GM06990 (cell line): ENCODE results near the gene HAX1.
A peak's percentile ranks its signal among the peaks of the same experiment; 100 is the strongest.
"Not testable (repeated sequence)": the region's sequence is repeated elsewhere in the genome, so short reads cannot be mapped to it uniquely, and the experiment has no call there.

Experiments used
- DNase-seq: peaks from one replicate; pipeline ENCODE4 v3.0.0-alpha.2; 2011; ENCODE audit not compliant: insufficient read length; ENCODE audit errors: extremely low read depth
- H3K27me3 ChIP-seq: replicated peaks from 2 replicates; pipeline ENCODE4 v1.6.0; 2011; ENCODE audit warnings: low read length; ENCODE audit not compliant: control insufficient read depth, insufficient read depth
- H3K36me3 ChIP-seq: 2 replicates; pipeline ENCODE4 v1.5.1; 2011; ENCODE audit warnings: low read length; ENCODE audit not compliant: control insufficient read depth, insufficient read depth
- H3K4me3 ChIP-seq: replicated peaks from 2 replicates; pipeline ENCODE4 v1.5.1; 2011; ENCODE audit warnings: low read depth, mild to moderate bottlenecking, control low read depth, low read length
- TF ChIP-seq, protein P1 (sequence below): IDR thresholded peaks from 2 replicates; pipeline ENCODE4 v1.5.1; 2011; ENCODE audit warnings: low read length, control low read depth, mild to moderate bottlenecking, inconsistent platforms; ENCODE audit not compliant: insufficient read depth, poor library complexity, severe bottlenecking

Gene HAX1

DNA sequence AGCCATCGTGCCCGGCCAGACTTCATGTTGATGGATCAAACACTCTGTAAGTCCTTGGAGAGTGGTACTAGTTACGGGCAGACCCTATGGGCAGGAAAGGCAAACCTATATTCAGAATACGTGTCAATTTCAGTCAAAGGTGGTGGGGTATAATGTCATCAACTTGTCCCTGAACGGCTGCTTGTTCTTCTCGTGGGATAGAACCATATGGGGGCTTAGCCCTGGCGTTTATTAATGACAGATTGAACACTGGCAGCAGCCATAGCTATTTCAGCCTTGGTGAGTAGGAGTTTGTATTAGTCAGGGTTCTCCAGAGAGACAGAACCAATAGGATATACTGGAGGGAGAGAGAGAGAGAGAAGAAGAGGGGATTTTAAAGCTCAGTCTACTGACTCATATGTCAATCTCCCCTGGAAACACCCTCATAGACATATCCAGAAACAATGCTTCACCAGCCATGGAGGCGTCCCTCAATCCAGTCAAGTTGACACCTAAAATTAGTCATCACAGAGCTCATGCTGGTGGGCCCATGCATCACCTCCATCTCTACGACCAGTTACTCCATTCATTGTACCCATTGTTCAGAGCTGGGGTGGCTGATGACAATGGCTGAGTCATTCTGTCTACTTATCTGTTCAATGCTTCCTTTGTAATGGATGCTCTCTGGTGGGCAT is 32.4 kb downstream of the HAX1 start:
- DNase-seq: peak; percentile 41
- Histone ChIP-seq H3K27me3 (no peaks in the 10 kb centered on the region), H3K4me3 (no peak overlapping the region), H3K36me3 (no peaks in the 10 kb centered on the region)
- TF ChIP-seq, protein P1, sequence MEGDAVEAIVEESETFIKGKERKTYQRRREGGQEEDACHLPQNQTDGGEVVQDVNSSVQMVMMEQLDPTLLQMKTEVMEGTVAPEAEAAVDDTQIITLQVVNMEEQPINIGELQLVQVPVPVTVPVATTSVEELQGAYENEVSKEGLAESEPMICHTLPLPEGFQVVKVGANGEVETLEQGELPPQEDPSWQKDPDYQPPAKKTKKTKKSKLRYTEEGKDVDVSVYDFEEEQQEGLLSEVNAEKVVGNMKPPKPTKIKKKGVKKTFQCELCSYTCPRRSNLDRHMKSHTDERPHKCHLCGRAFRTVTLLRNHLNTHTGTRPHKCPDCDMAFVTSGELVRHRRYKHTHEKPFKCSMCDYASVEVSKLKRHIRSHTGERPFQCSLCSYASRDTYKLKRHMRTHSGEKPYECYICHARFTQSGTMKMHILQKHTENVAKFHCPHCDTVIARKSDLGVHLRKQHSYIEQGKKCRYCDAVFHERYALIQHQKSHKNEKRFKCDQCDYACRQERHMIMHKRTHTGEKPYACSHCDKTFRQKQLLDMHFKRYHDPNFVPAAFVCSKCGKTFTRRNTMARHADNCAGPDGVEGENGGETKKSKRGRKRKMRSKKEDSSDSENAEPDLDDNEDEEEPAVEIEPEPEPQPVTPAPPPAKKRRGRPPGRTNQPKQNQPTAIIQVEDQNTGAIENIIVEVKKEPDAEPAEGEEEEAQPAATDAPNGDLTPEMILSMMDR: no peak

GRCh38 chr1:154306151-154306550 is 33.7 kb downstream of the HAX1 start:
- no peak for DNase-seq
- Histone ChIP-seq H3K36me3 (no peaks in the 10 kb centered on the region), H3K27me3 (no peaks in the 10 kb centered on the region), H3K4me3 (no peak overlapping the region)
- TF ChIP-seq, protein P1: no peak

GRCh38 chr1:154307670-154308270 is 35.3 kb downstream of the HAX1 start:
- H3K4me3 ChIP-seq, DNase-seq, H3K27me3 ChIP-seq, H3K36me3 ChIP-seq: not testable (repeated sequence)

DNA sequence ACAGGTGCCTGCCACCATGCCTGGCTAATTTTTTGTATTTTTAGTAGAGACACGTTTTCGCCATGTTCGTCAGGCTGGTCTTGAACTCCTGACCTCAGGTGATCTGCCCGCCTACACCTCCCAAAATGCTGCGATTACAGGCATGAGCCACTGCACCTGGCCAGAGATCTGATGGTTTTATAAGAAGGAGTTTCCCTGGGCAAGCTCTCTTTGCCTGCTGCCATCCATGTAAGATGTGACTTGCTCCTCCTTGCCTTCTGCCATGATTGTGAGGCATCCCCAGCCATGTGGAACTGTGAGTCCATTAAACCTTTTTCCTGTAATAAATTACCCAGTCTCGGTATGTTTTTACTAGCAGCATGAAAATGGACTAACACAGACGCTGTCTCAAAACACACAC is 36.7 kb downstream of the HAX1 start:
- not testable (repeated sequence) for DNase-seq, H3K36me3 ChIP-seq, H3K4me3 ChIP-seq, H3K27me3 ChIP-seq

DNA sequence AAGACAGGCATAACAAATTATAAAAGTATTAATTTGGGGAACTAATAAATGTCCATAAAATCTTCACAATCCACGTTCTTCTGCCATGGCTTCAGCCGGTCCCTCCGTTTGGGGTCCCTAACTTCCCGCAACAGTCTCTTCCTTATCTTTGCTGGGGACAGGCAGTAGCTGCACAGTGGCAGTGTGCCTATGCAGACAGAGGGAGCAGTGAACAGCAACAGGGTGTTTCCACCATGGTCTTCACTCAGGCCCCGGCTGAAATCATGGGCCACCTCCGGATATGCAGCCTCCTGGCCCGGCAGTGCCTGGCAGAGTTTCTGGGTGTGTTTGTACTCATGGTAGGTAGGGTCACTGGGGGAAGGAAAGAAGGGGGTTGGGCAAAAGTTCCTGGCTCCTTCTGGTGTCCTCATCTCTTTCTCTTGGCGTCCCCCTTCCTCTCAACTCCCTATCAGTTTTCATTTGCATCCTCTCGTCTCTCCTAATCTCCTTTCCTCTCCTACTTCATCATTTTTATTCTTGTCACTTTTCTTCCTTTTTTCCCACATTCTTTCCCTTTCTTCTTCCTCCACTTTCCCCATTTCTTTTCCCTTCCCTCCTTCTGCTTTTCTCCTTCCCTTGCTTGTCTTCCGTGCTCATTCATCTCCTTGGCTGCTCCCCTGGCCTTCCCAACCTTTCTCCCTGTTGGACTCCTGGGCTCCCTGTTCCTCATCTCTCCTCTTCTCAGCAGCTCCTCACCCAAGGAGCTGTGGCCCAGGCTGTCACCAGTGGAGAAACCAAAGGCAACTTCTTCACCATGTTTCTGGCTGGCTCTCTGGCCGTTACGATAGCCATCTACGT is 40.0 kb downstream of the HAX1 start:
- H3K4me3 ChIP-seq, DNase-seq, H3K27me3 ChIP-seq, H3K36me3 ChIP-seq: not testable (repeated sequence)

GRCh38 chr1:154313066-154313356 is 40.6 kb downstream of the HAX1 start:
- no peaks in the 10 kb centered on the region for H3K27me3 ChIP-seq
- no peak for DNase-seq
- TF ChIP-seq, protein P1: no peak
- H3K36me3 ChIP-seq: no peaks in the 10 kb centered on the region
- H3K4me3 ChIP-seq: no peak overlapping the region

- not testable (repeated sequence) for H3K36me3 ChIP-seq, H3K27me3 ChIP-seq, DNase-seq, H3K4me3 ChIP-seq
Measured at GRCh38 chr1:154314226-154314625, 41.8 kb downstream of the HAX1 start.
